Suppressor macrophage (primary cell): Measurements from ENCODE around the gene SLC7A5.
"Not testable (repeated sequence)": the region's sequence is repeated elsewhere in the genome, so short reads cannot be mapped to it uniquely, and the experiment has no call there.

Experiments used
- DNase-seq, 4 experiments: peaks; one replicate each; pipeline ENCODE4 v3.0.0-alpha.2; 2020 to 2022

SLC7A5 gene

GRCh38 chr16:87819282-87819681 is 50.0 kb downstream of the SLC7A5 start:
- no peak for DNase-seq

- no peak for DNase-seq
Measured at GRCh38 chr16:87818533-87819161, 50.7 kb downstream of the SLC7A5 start.

- DNase-seq, result no peak
Measured at GRCh38 chr16:87817910-87818309, 51.4 kb downstream of the SLC7A5 start.

- not testable (repeated sequence) for DNase-seq
Measured at GRCh38 chr16:87817370-87817769, 51.9 kb downstream of the SLC7A5 start.

- DNase-seq, result no peak
Measured at GRCh38 chr16:87816507-87817100, 52.7 kb downstream of the SLC7A5 start.

GRCh38 chr16:87815567-87815966 is 53.7 kb downstream of the SLC7A5 start:
- no peak for DNase-seq

GRCh38 chr16:87812200-87812656 is 57.1 kb downstream of the SLC7A5 start:
- no peak for DNase-seq

- not testable (repeated sequence) for DNase-seq
Measured at GRCh38 chr16:87811454-87811853, 57.9 kb downstream of the SLC7A5 start.

- DNase-seq, result peak in 2 of 4 experiments; percentile 32 to 47
Measured at GRCh38 chr16:87809150-87809902, 60.0 kb downstream of the SLC7A5 start.

GRCh38 chr16:87808108-87808507 is 61.2 kb downstream of the SLC7A5 start:
- DNase-seq, result no peak

GRCh38 chr16:87806641-87807546 is 62.4 kb downstream of the SLC7A5 start:
- peak; percentile 71 to 81 (median 78) for DNase-seq

- peak in 1 of 4 experiments; percentile 18 for DNase-seq
Measured at GRCh38 chr16:87806261-87806640, 63.1 kb downstream of the SLC7A5 start.

- DNase-seq, result no peak
Measured at GRCh38 chr16:87803385-87803784, 65.9 kb downstream of the SLC7A5 start.

- DNase-seq, result no peak
Measured at GRCh38 chr16:87802670-87803069, 66.6 kb downstream of the SLC7A5 start.

GRCh38 chr16:87801679-87802259 is 67.5 kb downstream of the SLC7A5 start:
- DNase-seq, result no peak

GRCh38 chr16:87800497-87800896 is 68.8 kb downstream of the SLC7A5 start:
- DNase-seq, result no peak

- DNase-seq, result no peak
Measured at GRCh38 chr16:87795336-87795735, 74.0 kb downstream of the SLC7A5 start.

- no peak for DNase-seq
Measured at GRCh38 chr16:87794485-87795078, 74.7 kb downstream of the SLC7A5 start.

- no peak for DNase-seq
Measured at GRCh38 chr16:87792205-87792565, 77.1 kb downstream of the SLC7A5 start.

GRCh38 chr16:87791295-87792204 is 77.8 kb downstream of the SLC7A5 start:
- no peak for DNase-seq
